Nucleus accumbens (tissue), 56 donors: ENCODE data around the gene TBL2.
"Not testable (repeated sequence)": the region's sequence is repeated elsewhere in the genome, so short reads cannot be mapped to it uniquely, and the experiment has no call there.

Experiments used
- DNase-seq, 56 donors: peaks; one replicate each; lab custom pipeline; 2025; lab: John Stamatoyannopoulos, UW

TBL2 gene

DNA sequence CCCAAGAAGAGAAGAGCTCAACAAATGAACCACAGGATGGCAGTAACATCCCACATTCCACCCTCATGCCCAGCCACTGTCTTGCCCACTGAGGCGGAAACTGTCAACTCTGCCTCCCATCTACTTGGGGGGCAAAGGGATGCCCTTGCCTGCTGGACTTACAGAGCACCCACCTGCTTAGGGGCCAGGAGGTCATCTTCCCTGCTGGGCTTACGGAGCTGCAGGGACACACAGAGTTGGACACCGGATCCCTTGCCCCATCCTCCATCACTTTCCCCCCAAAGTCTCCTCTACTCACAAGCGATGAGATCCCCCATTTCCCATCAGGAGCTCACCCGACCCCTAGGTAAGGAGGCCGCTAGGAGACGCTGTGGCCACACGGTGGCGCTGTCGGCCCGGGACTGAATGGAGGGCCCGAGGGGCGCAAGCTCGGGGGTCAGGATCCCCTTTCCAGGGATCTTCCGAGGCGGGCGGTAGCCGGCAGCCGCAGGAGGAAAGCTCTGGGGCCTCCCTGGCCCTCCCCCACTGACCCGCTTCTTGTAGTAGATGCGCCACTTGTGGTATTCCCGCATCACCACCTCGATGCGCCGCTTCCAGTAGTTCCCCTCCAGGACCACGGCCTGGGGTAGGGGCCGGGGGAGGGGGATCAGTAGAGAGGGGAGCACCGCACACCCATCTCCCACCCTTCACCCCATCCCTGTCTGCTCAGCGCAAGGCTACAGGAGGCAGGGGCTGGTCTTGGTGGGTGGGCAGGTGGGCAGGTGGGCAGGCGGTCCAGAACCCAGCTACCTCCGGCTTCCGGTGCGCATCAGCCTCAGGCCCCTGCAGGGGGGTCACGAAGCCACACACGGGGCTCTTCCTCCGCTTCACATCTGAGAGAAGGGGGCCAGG, 28.7 kb upstream of the TBL2 start:
- peak in 35 of 56 donors; percentile 2 to 66 (median 21) for DNase-seq

DNA sequence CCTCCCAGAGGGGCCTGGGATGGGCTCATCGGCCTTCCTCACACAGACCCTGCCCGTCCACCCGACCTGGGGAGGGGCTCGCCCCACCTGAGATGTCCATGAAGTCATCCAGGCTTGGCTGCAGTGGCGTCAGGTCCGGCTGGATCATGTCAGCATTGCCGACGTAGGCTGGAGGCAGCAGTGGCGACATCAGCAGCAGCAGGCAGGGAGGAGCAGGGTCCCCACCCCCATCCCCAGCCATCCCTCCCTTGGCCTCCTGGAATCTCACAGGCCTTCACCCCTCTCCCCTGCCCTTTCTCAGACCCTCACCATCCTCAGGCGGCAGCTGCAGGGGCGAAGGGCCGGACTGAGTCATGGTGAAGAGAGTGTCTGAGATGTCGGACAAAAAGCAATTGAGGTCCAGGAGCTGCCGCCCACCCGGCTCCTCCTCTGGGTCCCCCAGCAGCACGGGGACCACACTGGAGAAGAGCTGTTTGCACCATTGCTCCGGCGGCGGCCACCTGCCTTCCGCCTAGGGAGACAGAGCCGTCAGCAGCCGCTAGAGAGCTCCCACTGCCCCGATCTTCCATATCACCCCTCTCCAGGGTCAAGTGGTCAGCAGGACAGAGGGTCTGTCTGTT, 27.3 kb upstream of the TBL2 start:
- no peak for DNase-seq

DNA sequence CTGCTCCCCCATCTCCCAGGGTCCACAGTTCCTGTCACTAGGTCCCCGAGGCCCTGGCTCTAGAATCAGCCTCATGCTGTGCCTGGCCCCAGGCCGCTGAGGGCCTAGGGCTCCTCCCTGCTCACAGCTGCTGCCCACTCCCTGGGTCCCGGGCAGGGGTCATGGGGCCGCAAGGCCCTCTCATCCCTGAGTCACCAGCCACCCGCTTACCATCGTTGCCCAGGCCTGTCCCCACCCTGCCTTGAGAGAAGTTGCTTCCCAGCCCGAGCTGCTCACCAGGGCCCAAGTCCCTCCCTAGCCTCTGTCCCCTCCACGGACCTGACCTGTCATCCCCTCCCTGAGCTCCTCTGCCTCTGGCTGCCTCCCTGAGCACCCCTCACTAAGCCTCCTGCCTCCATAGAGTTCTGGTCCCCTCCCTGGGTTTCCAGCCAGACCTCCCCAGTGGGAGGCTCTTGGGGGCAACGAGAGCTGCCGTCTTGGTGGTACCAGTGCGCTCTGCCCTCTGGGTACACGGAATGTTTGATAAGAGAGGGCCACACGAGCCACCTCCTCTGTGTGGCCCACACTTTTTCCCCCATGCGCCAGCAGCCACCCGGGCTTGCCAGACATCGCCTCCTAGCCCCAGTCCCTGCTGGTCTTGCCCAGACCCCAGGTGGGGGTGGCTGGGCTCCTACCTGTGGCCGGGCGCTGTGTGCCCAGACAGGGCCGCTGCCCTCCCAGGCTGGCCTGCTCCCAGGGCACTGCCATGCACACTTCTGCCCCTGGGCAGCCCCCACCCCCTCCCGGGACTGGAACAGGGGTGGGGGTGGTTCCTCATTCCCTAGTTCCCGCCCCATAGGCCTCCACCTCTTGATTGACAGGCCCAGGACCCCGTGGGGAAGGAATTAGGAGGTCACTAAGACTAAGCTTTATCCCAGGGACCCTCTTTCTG, 24.6 kb upstream of the TBL2 start:
- DNase-seq: peak in 9 of 56 donors; percentile 7 to 49 (median 15)

DNA sequence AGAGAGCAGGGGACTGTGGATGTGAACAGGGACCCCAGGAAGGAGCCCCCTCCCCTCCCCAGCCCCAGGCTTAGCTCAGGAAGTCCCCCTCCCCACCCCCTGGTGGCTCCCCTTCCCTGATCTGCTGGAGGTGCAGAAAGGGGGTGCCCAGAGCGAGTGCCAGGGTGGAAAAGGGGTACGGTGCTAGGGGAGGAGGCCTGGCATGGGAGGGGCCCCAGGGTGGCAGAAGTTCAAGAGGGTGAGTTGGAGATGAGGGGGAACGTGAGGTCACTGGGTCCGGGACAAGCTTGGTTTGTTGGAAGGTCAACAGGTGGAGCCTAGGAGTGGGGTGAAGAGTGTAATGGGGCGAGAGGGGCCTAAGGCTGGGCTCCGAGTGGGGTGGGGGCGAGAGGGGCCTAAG, 21.5 kb upstream of the TBL2 start:
- DNase-seq: no peak

DNA sequence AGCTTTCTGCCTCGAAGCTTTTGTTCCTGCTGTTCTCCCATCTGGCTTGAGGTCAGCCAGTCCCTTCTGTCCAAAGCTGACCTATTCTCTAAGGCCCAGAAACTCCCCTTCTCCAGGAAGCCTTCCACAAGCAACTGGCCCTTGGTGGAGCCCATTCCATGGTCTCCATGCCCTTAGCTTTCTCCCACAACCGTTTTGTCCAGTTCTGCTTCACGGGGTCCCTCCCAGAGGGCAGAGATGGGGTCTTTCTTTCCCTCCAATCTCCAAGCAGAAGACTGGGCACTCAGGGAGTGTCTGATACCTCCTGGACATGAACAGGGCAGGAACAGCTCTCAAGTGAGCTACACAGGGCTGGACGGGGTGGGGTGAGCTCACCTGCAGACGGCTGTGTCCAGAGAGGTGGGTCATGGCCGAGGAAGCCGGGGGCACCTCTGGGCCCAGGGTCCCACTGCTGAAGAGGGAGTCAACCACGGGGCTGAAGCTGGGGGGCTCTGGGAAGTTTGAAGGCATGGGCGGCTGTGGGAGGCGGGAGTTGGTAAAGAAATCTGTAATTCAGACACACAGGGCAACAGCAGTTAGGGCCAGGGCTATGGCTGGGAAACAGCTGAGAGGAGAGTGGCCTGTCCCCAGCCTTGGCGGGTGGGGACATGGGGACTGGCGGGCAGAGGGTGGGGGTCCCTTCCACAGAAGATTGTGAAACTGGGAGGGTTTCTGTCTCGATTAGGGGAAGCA, 20.9 kb upstream of the TBL2 start:
- DNase-seq: no peak

DNA sequence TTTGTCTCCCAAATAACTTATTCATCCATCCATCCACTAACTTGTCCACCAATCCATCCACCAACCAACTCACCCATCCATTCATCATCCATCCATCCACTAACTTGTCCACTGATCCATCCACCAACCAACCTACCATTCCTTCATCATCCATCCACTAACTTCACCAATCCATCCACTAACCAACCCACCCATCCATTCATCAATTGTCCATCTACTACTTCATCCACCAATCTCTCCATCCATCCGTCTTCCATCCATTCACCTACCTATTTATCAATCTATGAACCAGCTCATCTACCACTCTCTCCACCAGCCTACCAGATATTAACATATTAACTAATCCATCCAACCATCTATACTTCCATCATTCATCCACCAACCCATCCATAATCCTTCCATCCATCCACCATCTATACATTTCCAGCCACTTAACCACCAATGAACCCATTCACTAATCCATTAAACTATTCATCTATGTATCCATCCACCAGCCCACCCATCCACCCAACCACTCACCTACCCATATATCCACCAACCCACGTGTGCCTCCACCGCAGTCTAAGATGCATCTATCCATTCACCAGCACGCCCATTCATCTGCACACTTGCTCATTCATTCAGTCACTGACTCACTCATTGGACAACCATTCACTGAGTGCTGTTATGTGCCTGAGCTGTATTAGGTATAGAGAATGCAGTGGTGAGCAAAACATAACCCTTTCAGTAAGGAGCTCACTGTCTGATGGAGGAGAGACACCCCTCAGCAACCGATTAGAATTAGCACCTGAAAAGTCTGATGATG, 19.8 kb upstream of the TBL2 start:
- no peak for DNase-seq

DNA sequence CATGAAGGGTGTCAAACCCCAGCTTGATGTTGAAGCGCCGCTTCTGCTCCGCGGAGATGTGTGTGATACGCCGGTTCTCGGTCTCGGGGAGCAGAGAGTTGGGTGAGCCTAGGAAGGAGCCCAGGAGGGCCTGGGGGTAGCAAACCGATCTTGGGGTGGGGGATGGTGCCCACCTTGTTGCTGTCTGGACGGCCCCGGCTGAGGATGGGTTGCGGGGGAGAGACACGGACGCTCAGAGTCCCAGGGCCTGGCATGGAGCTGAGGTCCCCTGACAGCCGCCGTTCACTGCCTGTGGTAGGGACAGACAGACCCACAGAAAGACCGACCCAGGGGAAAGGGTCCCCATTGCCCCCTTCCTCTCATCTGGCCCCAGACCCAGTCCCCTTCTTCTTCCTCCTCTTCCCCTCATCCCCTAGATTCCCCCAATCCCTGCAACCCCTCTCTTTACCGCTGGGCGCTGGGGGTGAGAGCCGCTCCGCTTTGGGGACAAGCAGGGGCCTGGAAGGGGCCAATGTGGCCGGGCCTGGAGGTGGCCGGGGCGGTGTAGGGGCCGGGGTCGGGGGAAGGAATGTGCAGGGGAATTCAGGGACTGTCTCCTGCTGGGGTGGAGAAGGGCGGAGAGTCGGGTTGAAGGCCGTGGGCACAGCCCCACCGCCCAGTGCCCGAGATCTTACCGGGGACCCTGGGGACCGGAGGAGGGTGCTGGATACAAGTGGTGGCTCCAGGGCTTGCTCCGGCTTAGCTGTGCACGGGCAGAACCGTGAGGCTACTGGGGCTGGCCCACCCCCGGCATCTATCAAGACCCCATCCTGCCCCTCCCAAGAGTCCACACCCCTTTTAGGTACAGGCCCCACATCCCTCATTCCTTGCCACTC, 18.0 kb upstream of the TBL2 start:
- DNase-seq: no peak

DNA sequence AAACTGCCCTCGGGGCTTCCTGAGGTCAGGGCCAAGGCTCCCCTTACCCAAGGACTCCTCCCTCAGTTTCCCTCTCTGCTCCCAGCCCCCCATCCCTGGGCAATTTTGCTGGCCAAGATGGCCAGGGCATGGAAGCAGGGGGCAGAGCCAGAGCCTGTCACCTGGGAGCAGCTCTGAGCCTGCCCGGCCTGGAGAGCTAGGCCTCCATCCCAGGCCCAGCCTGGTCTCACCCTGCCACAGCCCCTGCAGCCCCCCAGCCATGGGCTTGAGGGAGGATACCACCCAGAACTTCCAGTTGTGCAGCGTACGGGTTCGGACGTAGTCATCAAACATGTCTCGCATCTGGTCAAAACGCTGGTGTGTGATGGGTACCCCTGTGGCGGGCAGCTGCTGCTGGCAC, 17.0 kb upstream of the TBL2 start:
- no peak for DNase-seq

DNA sequence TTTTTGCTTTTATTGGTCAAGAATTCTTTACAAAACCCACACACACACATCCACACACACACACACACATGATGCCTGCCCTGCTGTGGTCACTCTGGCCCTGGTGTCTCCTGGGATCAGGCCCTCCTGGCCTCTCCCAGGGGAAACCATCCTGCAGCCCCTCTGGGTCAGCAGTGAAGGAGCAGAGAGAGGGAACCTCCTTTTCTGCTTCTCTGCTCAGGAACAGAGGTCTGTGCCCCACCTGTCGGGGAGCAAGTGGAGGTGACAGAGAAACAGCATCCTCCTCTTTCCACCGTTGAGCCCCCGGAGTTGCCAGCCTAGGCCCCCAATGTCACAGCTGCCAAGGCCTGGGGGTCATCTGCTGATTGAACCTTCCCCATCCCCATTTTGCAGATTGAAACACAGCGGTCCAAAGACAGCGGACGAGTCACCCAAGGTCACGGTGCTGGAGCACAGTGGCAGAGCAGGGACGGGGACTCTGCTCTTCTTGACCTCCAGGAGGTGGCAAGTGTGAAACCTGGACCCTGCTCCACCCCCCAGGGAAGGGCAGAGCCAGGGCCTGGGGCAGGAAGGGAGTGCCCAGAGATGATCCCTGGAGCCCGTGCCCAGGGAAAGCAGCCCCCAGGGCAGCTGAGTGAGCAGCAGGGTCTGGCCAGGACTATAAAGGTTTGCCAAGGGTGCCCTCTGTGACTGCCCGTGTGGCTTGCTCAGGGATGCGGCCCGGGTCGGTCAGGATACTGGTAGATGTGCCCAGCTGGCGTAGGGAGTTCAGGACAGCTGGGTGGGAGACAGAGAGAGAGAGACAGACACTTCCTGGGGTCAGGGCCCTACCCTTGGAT, 15.0 kb upstream of the TBL2 start:
- no peak for DNase-seq

DNA sequence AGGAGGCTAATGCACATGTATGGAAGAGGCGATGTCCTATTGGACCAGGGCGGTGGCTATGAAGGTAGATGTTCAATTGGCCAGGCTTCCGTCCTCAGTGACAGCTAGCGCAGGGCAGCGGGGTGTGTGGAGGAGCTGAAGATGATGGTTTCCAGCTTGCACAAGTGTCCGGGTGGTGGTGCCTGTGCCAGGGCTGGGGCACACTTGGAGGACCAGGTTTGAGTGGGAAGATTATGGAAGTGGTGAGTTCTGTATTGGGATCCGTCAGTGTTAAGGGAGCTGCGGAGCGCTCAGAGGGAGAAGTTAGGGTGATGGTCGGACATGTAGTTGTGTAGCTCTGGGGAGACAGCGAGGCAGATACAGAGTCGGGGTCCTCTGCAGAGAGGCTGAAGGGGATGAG, 8.5 kb upstream of the TBL2 start:
- DNase-seq: no peak

DNA sequence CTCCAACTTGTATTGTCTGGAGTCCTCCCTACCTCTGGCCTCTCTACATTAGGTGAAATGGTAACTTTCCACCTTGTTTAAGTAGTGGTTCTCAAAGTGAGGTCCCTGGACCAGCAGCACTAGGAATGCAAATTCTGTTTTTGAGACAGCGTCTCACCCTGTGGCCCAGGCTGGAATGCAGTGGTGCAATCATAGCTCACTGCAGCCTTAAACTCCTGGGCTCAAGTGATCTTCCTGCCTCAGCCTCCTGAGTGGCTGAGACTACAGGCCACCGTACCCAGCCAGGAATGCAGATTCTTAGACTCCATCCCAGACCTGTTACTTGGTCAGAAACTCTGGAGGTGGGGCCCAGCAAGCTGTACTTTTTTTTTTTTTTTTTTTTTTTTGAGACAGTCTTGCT, 6.8 kb upstream of the TBL2 start:
- DNase-seq: no peak

DNA sequence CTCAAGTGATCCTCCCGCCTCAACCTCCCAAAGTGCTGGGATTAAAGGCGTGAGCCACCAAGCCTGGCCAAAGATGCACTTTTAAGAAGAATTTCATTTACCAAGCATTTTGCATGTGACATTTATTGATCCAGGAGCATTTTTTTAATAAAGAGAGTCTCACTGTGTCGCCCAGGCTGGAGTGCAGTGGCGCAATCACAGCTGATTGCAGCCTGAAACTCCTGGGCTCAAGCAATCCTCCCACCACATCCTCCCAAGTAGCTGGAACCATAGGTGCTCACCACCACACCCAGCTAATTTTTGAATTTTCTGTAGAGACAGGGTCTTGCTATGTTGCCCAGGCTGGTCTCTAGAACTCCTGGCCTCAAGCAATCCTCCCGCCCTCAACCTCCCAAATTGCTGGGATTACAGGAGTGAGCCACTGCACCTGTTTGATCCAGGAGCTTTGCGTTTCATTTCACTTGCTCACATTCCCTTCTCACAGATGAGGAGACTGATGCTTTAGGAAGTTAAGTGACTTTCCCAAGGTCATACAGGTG, 4.4 kb upstream of the TBL2 start:
- DNase-seq: no peak

DNA sequence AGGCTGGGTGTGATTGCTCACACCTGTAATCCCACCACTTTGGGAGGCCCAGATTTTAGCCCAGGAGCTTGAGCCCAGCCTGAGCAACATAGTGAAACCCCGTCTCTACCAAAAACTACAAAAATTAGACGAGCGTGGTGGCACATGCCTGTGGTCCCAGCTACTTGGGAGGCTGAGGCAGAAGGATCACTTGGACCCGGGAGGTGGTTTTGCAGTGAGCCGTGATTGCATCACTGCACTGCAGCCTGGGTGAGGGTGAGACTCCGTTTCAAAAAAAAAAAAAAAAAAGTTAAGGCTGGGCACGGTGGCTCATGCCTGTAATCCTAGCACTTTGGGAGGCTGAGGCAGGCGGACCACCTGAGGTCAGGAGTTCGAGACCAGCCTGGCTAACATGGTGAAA, 2.6 kb upstream of the TBL2 start:
- not testable (repeated sequence) for DNase-seq

DNA sequence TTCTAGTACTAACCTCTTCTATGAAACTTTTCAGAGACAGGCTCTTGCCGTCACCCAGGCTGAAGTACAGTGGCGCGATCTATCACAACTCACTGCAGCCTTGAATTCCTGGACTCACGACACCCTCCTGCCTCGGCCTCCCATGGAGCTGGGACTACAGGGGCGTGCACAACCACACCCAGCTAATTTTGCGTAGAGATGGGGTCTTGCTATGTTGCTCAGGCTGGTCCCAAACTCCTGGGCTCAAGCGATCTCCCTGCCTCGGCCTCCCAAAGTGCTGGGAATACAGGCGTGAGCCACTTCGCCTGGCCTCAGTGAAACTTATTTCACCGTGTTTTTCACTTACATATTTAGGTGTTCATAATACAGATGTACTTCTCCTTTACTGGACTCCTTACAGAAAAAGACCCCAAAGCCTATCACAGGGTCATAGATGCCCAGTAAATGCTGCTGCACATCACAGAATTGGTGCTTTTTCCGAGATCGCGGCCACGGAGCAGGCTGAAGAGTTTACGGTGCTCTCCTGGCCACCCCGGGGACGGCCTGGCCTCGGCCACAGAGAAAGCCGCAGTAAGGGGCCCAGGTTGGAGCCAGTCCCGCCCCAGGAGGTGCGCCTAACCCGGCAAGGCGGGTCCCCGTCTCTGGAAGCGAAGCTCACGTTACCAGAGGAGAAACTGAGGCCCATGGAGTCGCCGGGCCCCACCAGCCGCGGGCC, 595 bp downstream of the TBL2 start:
- peak in 1 of 56 donors; percentile 33 for DNase-seq

DNA sequence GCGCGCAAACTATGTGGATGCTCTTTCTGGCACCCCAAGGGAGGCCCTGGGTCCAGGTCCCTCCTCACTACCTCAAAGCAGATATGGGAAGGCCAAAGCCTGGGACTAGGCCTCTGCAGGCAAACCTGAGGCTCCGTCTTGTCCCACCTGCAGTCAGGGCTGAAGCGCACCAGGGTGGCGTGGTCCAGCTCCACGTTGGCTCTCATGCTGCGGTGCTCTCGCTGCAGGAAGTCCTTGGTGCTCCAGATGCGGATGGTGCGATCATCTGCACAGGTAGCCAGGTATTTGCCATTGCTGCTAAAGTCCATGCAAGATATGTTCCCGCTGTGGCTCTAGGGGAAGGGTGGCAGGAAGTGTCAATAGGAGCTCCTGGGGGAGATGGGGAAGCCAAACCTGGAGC, 4.6 kb downstream of the TBL2 start:
- DNase-seq: no peak

DNA sequence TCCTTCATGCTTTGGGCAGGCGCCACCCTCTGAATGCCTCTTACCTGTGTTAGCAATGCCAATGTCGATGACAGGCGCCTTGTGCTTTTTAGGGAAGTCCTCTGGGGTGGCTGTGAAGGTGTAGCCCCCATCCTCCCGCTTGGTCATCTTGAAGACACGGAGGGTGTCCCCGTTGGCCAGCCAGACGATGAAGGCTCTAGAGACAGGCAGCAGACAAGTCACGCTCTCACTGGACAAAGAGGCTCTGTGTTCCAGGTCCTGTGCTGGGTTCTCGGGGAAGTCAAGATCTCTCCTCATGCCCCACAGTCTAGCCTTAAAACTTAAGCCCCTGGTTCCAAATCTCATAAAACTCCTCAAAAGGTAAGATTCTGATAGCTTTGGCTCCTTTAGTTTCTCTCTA, 5.1 kb downstream of the TBL2 start:
- DNase-seq: no peak

DNA sequence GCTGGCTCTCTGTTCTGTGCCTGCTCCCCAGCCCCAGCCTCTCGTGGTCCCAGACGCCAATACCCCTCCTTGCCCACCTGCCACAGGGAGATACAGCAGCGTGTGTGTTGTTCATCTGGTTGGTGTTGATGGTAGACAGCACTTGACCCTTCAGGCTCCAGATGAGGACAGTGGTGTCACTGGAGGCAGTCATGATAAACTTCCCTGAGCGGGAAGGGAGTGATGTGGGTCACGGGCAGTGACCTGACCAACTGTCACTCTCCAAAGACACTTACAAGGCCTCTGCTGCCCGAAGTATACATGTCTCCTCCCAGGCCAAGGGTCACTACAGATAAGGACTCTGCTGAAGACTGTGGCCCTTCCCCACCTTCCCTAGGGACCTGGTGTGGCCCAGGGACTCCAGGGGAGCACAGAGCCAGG, 5.6 kb downstream of the TBL2 start:
- no peak for DNase-seq
